IPS DF 6.9 (cell line): Measurements from ENCODE around the gene LIX1L.

Experiments
- DNase-seq: peaks from one replicate; pipeline ENCODE4 v3.0.0-alpha.2; 2013; ENCODE audit warnings: low read depth, low spot score
- H3K27ac ChIP-seq: one replicate; pipeline ENCODE4 v1.5.1; 2013; ENCODE audit warnings: low read length, control low read depth
- H3K27me3 ChIP-seq: 2 replicates; pipeline ENCODE4 v1.6.1; 2013; ENCODE audit warnings: mild to moderate bottlenecking, low read length; ENCODE audit not compliant: control insufficient read depth, insufficient read depth
- H3K36me3 ChIP-seq: 2 replicates; pipeline ENCODE4 v1.6.1; 2013; ENCODE audit warnings: low read length; ENCODE audit not compliant: control insufficient read depth, insufficient read depth
- H3K4me1 ChIP-seq: 2 replicates; pipeline ENCODE4 v1.6.1; 2013; ENCODE audit warnings: low read length; ENCODE audit not compliant: control insufficient read depth, insufficient read depth
- H3K4me3 ChIP-seq: 2 replicates; pipeline ENCODE4 v1.5.1; 2013; ENCODE audit warnings: mild to moderate bottlenecking, low read length
- H3K9me3 ChIP-seq: 2 replicates; pipeline ENCODE4 v1.6.1; 2013; ENCODE audit warnings: low read length, inconsistent platforms; ENCODE audit not compliant: control insufficient read depth, insufficient read depth
- WGBS: extraction: QIAGEN DNeasy Blood & Tissue Kit; methylation state at CpG from one replicate; pipeline ENCODE4 v1.1.7; 2013; ENCODE audit warnings: mixed read lengths, missing lambda C conversion rate; ENCODE audit not compliant: insufficient read length, insufficient coverage; 5-methylcytosine and 5-hydroxymethylcytosine counted together

Gene LIX1L

DNA sequence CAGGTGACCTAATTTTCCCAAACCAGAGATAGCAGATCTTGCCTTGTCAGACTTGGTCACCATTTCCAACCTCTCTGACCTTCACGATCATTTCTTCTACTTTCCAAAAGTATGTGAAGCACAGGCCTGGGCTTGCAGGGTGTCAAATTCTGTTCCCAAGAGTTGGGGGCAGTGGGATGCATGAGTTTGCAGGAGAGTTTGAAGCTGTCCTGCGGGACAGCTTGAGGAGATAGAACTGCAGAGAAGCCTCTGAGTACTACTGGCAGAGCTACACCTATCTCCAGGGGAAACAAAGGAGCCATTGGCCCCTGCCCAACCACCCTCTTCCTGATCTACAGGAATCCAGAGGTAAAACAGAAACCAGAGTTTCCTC, 27.3 kb upstream of the LIX1L start:
- Histone ChIP-seq H3K4me1 (peaks cover 4% of the 10 kb centered on the region; the same call in 1 of the 2 replicates), H3K4me3 (no peak overlapping the region)
- no CpG with 5 or more reads among the region's 2 CpGs for WGBS

DNA sequence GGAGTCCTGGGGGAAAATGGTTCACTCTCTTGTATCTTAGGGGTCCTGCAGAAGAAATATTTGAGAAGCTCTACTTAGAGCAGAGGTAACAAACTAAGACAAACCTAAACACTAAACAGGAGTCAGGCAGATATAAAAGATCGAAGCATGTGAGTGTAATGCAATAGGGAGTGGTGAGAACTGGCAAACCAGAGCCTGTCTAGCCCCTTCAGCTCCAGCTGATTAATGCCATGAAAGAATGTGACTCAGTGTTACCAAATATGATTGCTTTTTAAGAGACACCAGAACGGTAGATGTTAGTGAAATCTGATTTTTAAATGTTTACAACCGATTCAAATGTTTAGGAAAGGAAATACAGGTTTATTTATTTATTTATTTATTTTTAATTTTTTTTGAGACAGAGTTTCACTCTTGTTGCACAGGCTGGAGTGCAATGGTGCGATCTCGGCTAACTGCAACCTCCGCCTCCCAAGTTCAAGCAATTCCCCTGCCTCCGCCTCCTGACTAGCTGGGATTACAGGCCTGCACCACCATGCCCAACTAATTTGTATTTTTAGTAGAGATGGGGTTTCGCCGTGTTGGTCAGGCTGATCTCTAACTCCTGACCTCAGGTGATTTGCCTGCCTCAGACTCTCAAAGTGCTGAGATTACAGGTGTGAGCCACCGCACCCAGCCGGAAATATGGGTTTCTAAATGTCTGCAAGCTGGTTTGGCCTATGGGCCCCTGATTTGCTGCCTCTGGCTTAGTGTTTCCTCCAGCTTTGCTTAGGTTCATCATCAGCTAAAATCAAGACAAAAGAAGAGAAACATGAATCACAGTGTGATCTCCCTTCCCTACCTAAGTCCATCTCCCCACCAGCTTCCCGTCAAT, 26.4 kb upstream of the LIX1L start:
- Histone ChIP-seq H3K27me3 (no peaks in the 10 kb centered on the region), H3K27ac (no peak overlapping the region), H3K9me3 (no peaks in the 10 kb centered on the region), H3K4me3 (no peak overlapping the region), H3K36me3 (no peaks in the 10 kb centered on the region), H3K4me1 (peaks cover 4% of the 10 kb centered on the region; the same call in 1 of the 2 replicates)
- no peak for DNase-seq
- no CpG with 5 or more reads among the region's 12 CpGs for WGBS

More for the DNA sequence above, 27.3 kb upstream of the LIX1L start:
- no peaks in the 10 kb centered on the region for H3K27me3 ChIP-seq
- no peaks in the 10 kb centered on the region for H3K9me3 ChIP-seq
- DNase-seq = no peak
- H3K27ac ChIP-seq = no peak overlapping the region
- H3K36me3 ChIP-seq = no peaks in the 10 kb centered on the region

DNA sequence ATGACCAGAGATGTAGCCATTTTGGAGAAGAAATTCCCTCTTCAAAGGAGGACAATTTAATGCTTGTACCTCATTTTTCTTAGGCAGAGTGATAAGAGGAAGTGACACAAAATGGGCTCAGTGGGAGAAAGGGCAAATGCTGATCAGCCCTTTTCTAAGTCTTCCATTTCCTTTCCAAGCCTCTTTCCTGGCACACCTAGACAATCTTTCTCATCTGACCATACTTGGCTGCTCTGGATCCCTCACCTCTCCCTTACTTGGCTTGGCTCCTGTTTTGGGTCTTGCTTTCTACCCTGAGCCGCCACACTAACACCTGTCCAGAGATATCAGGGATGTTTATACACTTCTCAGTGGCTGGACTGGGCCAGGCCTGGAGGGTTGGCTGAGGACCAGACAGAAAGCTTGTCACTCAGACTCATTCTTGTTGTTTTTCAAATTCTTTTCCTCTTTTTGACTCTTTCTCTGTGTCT, 25.4 kb upstream of the LIX1L start:
- H3K27ac ChIP-seq = no peak overlapping the region
- H3K36me3 ChIP-seq = no peaks in the 10 kb centered on the region
- no CpG with 5 or more reads among the region's 1 CpG for WGBS
- H3K27me3 ChIP-seq = no peaks in the 10 kb centered on the region
- H3K4me1 ChIP-seq = peaks cover 4% of the 10 kb centered on the region; the same call in 1 of the 2 replicates
- H3K4me3 ChIP-seq = no peak overlapping the region
- DNase-seq = no peak
- no peaks in the 10 kb centered on the region for H3K9me3 ChIP-seq

DNA sequence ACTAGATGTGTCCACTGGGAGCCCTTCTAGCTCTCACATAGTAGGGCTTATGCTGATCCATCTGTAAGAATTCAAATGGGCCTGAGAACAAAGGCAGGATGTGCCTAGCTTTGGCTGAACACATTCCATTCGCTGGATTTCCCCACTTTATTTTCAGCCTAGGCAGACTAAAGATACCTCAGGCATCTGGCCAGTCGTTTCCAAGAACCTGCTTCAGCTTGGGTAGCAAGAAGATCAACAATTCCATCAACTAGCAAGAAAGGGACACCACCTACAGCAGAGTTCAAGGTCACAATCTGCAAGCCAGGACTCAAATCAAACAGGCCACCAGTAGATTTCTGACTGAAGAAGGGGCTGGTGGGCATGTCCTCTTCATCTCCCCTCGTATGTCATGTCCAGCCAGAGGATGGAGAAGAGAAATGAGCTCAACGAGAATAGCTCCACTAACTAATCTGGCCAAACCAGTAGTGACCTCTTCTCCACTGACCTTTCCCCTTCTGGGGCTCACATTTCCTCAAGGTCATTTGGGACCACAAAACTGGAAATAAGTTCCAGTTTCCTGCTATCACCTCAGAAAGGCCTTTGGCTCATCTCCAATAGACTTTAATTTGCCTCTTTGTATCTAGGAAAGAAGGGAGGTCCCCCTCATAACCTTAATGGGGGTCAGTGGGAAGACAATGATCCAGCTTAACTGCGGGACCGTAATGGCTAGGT, 24.4 kb upstream of the LIX1L start:
- H3K4me3 ChIP-seq = no peak overlapping the region
- H3K36me3 ChIP-seq = no peaks in the 10 kb centered on the region
- peaks cover 4% of the 10 kb centered on the region; the same call in 1 of the 2 replicates for H3K4me1 ChIP-seq
- no peaks in the 10 kb centered on the region for H3K9me3 ChIP-seq
- WGBS = no CpG with 5 or more reads among the region's 6 CpGs
- no peaks in the 10 kb centered on the region for H3K27me3 ChIP-seq
- no peak overlapping the region for H3K27ac ChIP-seq
- no peak for DNase-seq

DNA sequence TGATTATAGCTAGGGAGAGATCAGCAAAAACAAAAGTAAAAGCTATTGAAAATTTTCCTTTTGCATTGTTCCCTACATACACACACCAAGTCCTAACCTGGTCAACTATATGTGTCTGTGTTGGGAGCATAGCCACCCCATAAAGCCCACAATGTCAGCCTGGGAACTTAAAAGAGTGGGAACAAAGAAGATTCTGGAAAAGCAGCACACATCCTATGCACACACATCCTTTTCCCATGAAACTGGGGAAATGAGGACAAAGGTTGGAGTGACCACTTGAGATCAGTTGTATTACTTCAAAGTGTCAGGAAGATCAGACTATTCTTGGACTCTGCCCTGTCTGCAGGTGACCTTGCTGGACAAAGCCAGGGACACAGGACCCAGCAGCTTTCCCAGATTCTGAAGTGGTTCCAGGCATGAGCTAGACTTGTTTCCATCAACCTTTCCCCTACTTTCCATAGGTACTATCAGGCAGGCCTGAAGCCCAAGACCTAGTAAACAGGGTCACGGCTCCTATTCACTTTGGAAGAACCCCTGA, 22.7 kb upstream of the LIX1L start:
- H3K9me3 ChIP-seq = no peaks in the 10 kb centered on the region
- DNase-seq = no peak
- H3K27me3 ChIP-seq = no peaks in the 10 kb centered on the region
- WGBS = no CpG with 5 or more reads among the region's 1 CpG
- H3K4me3 ChIP-seq = no peak overlapping the region
- H3K27ac ChIP-seq = no peak overlapping the region
- H3K4me1 ChIP-seq = peaks cover 6% of the 10 kb centered on the region; the same call in 1 of the 2 replicates
- no peaks in the 10 kb centered on the region for H3K36me3 ChIP-seq

DNA sequence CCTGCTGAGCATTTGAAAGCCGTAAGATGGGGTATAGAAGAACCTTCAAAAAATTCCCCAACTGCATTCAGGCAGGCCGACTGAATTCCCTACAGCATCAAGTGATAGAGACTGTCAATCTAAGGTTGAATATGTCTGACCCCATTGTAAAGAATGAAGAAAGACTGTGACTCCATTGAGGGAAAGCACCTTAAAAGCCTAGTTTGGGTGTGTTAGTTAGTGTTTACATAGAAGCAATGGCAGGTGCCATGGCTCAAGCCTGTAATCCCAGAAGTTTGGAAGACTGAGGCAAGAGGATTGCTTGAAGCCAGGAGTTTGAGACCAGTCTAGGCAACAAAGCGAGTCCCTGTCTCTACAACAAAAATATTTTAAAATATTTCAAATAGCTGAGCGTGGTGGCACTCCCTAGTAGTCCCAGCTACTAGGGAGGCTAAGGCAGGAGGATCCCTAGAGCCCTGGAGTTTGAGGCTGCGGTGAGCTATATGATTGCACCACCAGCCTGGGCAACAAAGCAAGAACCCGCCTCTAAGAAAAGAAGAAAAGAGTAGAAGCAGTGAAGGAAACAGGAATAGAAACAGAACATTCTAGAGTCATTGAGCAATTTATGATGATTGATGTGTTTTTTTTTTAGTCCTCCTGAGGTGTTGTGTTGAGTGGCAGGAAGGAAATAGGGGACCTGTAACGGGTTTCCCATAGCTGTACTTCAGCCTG, 22.1 kb upstream of the LIX1L start:
- Histone ChIP-seq H3K27ac (no peak overlapping the region), H3K4me1 (peaks cover 1% of the 10 kb centered on the region; the same call in 1 of the 2 replicates), H3K27me3 (no peaks in the 10 kb centered on the region), H3K36me3 (no peaks in the 10 kb centered on the region), H3K4me3 (no peak overlapping the region), H3K9me3 (no peaks in the 10 kb centered on the region)
- DNase-seq = no peak
- no CpG with 5 or more reads among the region's 7 CpGs for WGBS

DNA sequence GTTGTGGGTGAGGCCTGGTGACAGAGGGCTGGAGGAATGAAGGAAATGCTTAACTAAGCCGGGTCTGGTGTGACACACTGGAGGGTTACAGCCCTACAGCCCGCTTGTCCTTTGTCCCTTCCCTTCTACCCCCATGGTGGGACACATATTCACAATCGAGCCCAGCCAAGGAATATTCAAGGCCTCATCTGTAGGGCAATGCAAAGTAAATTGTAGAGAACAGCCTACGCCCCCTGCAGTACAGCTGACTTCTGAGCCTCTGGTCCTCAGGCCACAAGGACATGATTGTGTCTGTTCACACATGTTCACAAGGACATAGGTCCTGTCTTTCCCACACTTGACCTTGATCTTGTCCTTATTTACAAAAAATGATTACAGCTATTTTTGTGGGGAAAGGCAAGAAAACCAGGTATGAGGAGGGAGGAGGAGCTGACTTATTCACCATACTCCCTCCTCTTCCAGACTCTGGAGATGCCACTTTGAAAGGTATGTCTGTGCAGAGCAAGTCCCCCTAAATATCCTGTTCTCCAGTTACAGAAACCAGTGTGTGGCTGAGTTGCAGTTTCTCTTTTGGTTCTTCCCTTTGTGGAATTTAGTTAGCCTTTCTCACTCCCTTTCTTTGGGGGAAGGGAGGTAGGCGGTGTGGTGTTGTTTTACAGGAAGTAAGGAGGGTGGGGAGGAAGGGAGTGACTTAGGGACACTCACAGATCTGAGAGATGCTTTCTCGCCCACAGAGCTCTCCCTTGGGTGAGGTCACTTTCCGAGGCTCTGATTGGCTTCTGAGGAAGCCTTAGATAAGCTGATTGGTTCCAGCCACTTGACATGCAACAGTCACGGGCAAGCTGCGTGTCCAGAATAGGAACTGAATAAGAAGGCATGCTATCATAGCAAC, 21.3 kb upstream of the LIX1L start:
- Histone ChIP-seq H3K36me3 (no peaks in the 10 kb centered on the region), H3K4me1 (peaks cover 1% of the 10 kb centered on the region; the same call in 1 of the 2 replicates), H3K27ac (peak overlapping the region; percentile 14), H3K4me3 (no peak overlapping the region), H3K9me3 (no peaks in the 10 kb centered on the region), H3K27me3 (no peaks in the 10 kb centered on the region)
- no CpG with 5 or more reads among the region's 9 CpGs for WGBS
- DNase-seq = peak; percentile 97

DNA sequence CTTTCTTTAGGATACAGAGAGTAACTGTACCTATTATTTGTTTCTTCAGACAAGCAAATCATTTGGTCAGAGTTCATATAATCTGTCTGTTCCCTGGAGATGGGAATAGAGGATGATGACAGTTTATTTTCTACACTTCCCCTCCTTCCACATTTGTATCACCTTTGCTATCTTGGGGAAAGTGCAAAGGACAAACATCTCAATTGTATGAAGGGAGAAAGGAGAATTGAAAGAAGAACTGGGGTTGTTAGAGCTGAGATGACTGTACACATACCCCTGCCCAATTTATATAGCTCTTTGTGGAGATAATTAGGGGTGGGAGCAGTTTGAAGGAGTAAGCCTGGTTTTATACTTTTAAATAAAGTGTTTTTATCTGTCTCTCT, 20.6 kb upstream of the LIX1L start:
- Histone ChIP-seq H3K36me3 (no peaks in the 10 kb centered on the region), H3K4me3 (no peak overlapping the region), H3K4me1 (peaks cover 1% of the 10 kb centered on the region; the same call in 1 of the 2 replicates), H3K9me3 (no peaks in the 10 kb centered on the region), H3K27me3 (no peaks in the 10 kb centered on the region), H3K27ac (peak overlapping the region; percentile 14)
- no peak for DNase-seq

DNA sequence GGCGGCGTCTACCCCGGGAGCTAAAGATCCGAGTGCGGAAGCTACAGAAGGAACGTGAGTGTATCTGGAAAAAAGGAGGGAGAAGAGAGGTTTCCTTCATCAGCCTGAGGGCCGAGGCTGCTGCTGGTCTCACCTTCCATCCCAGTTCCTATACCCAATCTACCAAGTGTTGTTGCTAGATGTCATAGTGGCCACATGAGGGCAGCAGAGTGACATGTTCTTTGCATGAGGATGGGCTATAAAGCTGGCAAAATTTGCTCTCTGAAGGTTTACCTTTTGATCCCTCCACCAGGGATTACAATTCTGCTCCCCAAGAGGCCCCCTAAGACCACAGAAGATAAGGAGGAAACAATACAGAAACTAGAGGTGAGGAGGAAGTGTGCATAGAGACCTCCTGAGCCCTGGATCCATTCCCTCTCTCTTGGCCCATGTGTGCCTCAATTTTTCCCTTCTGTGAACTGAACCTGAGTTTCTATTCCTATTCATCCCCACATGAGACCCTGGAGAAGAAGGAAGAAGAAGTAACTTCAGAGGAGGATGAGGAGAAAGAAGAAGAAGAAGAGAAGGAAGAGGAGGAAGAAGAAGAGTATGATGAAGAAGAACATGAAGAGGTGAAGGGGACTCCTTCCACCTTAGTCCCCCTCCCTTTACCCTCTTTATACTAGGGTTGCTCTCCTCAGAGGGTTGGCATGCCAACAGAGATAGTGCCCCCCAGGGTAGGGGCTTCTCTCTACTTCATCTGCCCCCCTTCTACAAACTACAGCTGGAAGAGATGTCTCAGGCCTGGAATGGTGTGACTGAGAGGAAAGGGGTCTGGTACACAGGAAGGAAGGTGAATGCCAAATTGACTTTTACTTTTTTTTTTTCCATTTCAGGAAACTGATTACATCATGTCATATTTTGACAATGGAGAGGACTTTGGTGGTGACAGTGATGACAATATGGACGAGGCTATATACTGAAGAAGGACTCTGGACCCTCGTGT, 20.0 kb upstream of the LIX1L start:
- WGBS = no CpG with 5 or more reads among the region's 9 CpGs
- no peaks in the 10 kb centered on the region for H3K36me3 ChIP-seq
- H3K4me3 ChIP-seq = no peak overlapping the region
- no peaks in the 10 kb centered on the region for H3K9me3 ChIP-seq
- no peak overlapping the region for H3K27ac ChIP-seq
- peaks cover 1% of the 10 kb centered on the region; the same call in 1 of the 2 replicates for H3K4me1 ChIP-seq
- no peaks in the 10 kb centered on the region for H3K27me3 ChIP-seq
- peak; percentile 78 for DNase-seq
